CD4-positive, alpha-beta T cell treated with Interleukin-1 beta for 1 hour (primary cell): ENCODE results near the gene SCRT2.

Source experiments
- DNase-seq, 2 donors: peaks; one replicate each; pipeline ENCODE4 v3.0.0-alpha.2; 2020 to 2022

SCRT2 gene

GRCh38 chr20:623021-623420 lies 52.6 kb downstream of the SCRT2 start:
- DNase-seq = no peak

- DNase-seq = no peak
Measured at GRCh38 chr20:622161-622560, 53.4 kb downstream of the SCRT2 start.

- DNase-seq = no peak
Measured at GRCh38 chr20:621125-621756, 54.4 kb downstream of the SCRT2 start.

- no peak for DNase-seq
Measured at GRCh38 chr20:620246-620645, 55.4 kb downstream of the SCRT2 start.

GRCh38 chr20:618980-619379 lies 56.6 kb downstream of the SCRT2 start:
- no peak for DNase-seq

DNA sequence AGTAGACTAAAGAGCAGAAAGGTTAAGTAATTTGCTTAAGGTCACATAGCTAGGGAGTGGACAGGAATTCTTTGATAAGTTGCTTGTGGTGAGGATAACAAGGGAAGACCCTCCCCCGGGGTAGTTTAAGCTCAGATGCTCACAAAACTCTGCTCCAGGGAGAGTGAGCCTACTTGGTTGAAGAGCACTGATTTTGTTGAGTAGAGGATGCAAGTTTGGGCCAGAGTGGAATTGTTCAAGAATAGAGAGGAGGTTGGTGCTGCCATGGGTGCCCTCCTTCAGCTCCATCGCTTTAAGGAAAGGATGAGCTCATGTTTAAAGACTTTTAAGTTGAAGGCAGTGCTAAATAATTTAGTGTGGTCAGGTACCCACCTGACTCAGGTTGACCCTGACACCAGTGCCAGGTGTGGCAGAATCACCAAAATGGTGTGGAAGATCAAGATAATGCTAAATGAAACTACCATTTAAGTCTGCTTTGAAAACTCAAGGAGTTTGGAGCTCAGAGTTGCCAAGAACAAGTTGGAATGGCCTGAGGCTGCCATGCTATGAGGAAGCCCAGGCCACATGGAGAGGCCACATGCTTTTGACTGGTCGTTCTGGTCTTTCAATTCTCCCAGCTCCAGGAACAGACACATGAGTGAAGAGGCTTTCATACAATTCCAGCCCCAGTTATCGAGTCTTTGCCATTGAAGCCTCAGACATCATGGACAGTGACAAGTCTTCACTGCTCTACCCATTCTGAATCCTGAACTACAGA lies 57.5 kb downstream of the SCRT2 start:
- no peak for DNase-seq

GRCh38 chr20:615514-615913 lies 60.1 kb downstream of the SCRT2 start:
- DNase-seq = no peak

DNA sequence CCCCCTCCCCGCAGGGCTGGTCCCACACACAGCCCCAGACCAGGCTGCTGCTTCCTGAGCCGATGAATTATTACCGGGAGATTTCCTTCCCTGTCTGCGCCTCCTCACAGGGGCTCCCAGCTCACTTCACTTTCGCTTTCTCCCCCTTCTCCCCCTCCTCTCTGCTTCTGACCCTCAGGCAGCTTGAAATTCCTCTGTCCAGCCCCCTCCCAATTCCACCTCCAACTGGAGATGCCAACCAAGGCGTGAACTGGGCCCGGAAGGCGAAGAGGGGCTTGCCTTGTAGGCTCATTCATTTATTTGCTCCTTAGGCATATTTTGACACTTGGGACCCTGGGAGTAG lies 63.8 kb downstream of the SCRT2 start:
- DNase-seq = no peak
